ENCODE results near the gene YTHDF1. TPM values are rescaled to one million over a fixed set of nuclear protein-coding genes. Genes with fewer than 3 reads are reported as not detected.

Gene YTHDF1
- total RNA-seq, 1 experiment from 2014 or later = 42.6 TPM

- no peak overlapping the region for H3K4me3 ChIP-seq
- H2AFZ ChIP-seq = no peak overlapping the region
- ChIA-PET POLR2A (ENCODE audit: unreplicated experiment) (no interaction called here), CTCF (no interaction called here)
- H3K4me2 ChIP-seq = no peak overlapping the region
- intact Hi-C loops (cut with micrococcal nuclease; ENCODE audit: unreplicated experiment) = no loop called here
- no peaks in the 10 kb centered on the region for H3K36me3 ChIP-seq (ENCODE audit: low read depth)
- no peaks in the 10 kb centered on the region for H3K9me2 ChIP-seq (ENCODE audit: insufficient read depth)
- no TSS peak for BruUV-seq (replicated peaks)
- no peaks in the 10 kb centered on the region for H4K20me1 ChIP-seq (ENCODE audit: insufficient read depth)
- no peaks in the 10 kb centered on the region for H3K9me3 ChIP-seq (ENCODE audit: insufficient read depth, low read depth)
- DNase-seq = no peak
- H3F3A ChIP-seq (ENCODE audit: insufficient read depth, low read depth) = peaks cover 23% of the 10 kb centered on the region; the same call in 1 of the 2 replicates
- TF ChIP-seq EZH2 (IDR thresholded peaks at IDR 0.05; ENCODE audit: low read depth) = no peak
- TF ChIP-seq CTCF (conservative IDR thresholded peaks at IDR 0.05) = no peak
- no peaks in the 10 kb centered on the region for H3K79me2 ChIP-seq (ENCODE audit: low read depth)
- H3K27me3 ChIP-seq (ENCODE audit: insufficient read depth, low read depth) = no peaks in the 10 kb centered on the region
- H3K4me1 ChIP-seq (replicated peaks; ENCODE audit: insufficient read depth) = peaks cover 32% of the 10 kb centered on the region
- H3K27ac ChIP-seq = no peak overlapping the region
Observed at GRCh38 chr20:63236116-63236837, 20.3 kb upstream of the YTHDF1 start.

- Histone ChIP-seq H2AFZ (no peak within 1 kb of the TSS), H3K27ac (no peak within 1 kb of the TSS), H4K20me1 (ENCODE audit: insufficient read depth) (no peaks in the 10 kb centered on the region), H3F3A (ENCODE audit: insufficient read depth, low read depth) (peaks cover 25% of the 10 kb centered on the region; the same call in 1 of the 2 replicates), H3K4me3 (no peak within 1 kb of the TSS), H3K4me1 (replicated peaks; ENCODE audit: insufficient read depth) (peaks cover 35% of the 10 kb centered on the region), H3K79me2 (ENCODE audit: low read depth) (no peaks in the 10 kb centered on the region), H3K36me3 (ENCODE audit: low read depth) (no peaks in the 10 kb centered on the region), H3K27me3 (ENCODE audit: insufficient read depth, low read depth) (no peaks in the 10 kb centered on the region), H3K9me3 (ENCODE audit: insufficient read depth, low read depth) (no peaks in the 10 kb centered on the region), H3K9me2 (ENCODE audit: insufficient read depth) (no peaks in the 10 kb centered on the region), H3K4me2 (peak within 1 kb of the TSS; percentile 30; the same call in 1 of the 2 replicates)
- ChIA-PET CTCF (no interaction called here), POLR2A (ENCODE audit: unreplicated experiment) (interaction anchor here (1.1 kb wide), 1 partner anchor 12 kb away, joined by 11 read pairs; no protein-coding TSS in a partner anchor)
- no peak for DNase-seq
- no TSS peak for BruUV-seq (replicated peaks)
- intact Hi-C loops (cut with micrococcal nuclease; ENCODE audit: unreplicated experiment) = no loop called here
- TF ChIP-seq CTCF (conservative IDR thresholded peaks at IDR 0.05) (no peak), EZH2 (IDR thresholded peaks at IDR 0.05; ENCODE audit: low read depth) (no peak)
Observed at GRCh38 chr20:63235399-63235983, 19.6 kb upstream of the YTHDF1 start, which contains the start of gene BIRC7. BIRC7 (plus strand) TSS chr20:63235905; CDS start chr20:63236097, 192 bp downstream.

- BruUV-seq (replicated peaks) = no TSS peak
- H3K79me2 ChIP-seq (ENCODE audit: low read depth) = no peaks in the 10 kb centered on the region
- ChIA-PET CTCF (interaction anchor here (1.4 kb wide), 1 partner anchor 12 kb away, joined by 8 read pairs; no protein-coding TSS in a partner anchor), POLR2A (ENCODE audit: unreplicated experiment) (interaction anchor here (1.1 kb wide), 1 partner anchor 11 kb away, joined by 11 read pairs; no protein-coding TSS in a partner anchor)
- peaks cover 25% of the 10 kb centered on the region; the same call in 1 of the 2 replicates for H3F3A ChIP-seq (ENCODE audit: insufficient read depth, low read depth)
- H3K27me3 ChIP-seq (ENCODE audit: insufficient read depth, low read depth) = no peaks in the 10 kb centered on the region
- TF ChIP-seq EZH2 (IDR thresholded peaks at IDR 0.05; ENCODE audit: low read depth) (no peak), CTCF (conservative IDR thresholded peaks at IDR 0.05) (peak; percentile 79)
- DNase-seq = peak; percentile 54 to 65
- H2AFZ ChIP-seq = no peak overlapping the region
- no peak overlapping the region for H3K27ac ChIP-seq
- peak overlapping the region; percentile 30 for H3K4me2 ChIP-seq
- intact Hi-C loops (cut with micrococcal nuclease; ENCODE audit: unreplicated experiment) = no loop called here
- H3K4me3 ChIP-seq = no peak overlapping the region
- H3K36me3 ChIP-seq (ENCODE audit: low read depth) = no peaks in the 10 kb centered on the region
- peaks cover 35% of the 10 kb centered on the region for H3K4me1 ChIP-seq (replicated peaks; ENCODE audit: insufficient read depth)
- no peaks in the 10 kb centered on the region for H4K20me1 ChIP-seq (ENCODE audit: insufficient read depth)
- H3K9me2 ChIP-seq (ENCODE audit: insufficient read depth) = no peaks in the 10 kb centered on the region
- no peaks in the 10 kb centered on the region for H3K9me3 ChIP-seq (ENCODE audit: insufficient read depth, low read depth)
Observed at GRCh38 chr20:63234693-63235398, 18.9 kb upstream of the YTHDF1 start.
